K562 (cell line): ENCODE data around the gene MANF. TPM values are rescaled to one million over a fixed set of nuclear protein-coding genes. Genes with fewer than 3 reads are reported as not detected.

Source experiments
- CHD2 ChIP-seq: IDR thresholded peaks from 2 replicates; pipeline ENCODE4 v1.6.1; 2011; ENCODE audit warnings: low read depth, low read length
- CSDE1 ChIP-seq, 2 experiments: fragments of 450-650 bp; IDR thresholded peaks; 2 replicates each; pipeline ENCODE4 v1.6.1; 2016; ENCODE audit warnings: mild to moderate bottlenecking in 1 of 2
- ESRRA ChIP-seq: fragments of 450-650 bp; IDR thresholded peaks from 2 replicates; pipeline ENCODE4 v1.6.1; 2014; ENCODE audit warnings: low read depth, mild to moderate bottlenecking, moderate library complexity, borderline replicate concordance
- FIP1L1 ChIP-seq: fragments of 200-400 bp; formaldehyde crosslinking; IDR thresholded peaks from 2 replicates; pipeline ENCODE4 v1.6.1; 2018; ENCODE audit warnings: mild to moderate bottlenecking, low read depth, low read length; ENCODE audit not compliant: poor library complexity, severe bottlenecking
- FOSL1 ChIP-seq: fragments of 200-800 bp; sonication (Bioruptor generic); conservative IDR thresholded peaks from 2 replicates; pipeline ENCODE4 v1.6.1; 2016; ENCODE audit warnings: missing genetic modification characterization, missing compliant biosample characterization
- FOXA1 ChIP-seq: fragments of 450-650 bp; IDR thresholded peaks from 2 replicates; pipeline ENCODE4 v1.6.1; 2016; ENCODE audit warnings: mild to moderate bottlenecking, borderline replicate concordance
- GABPB1 ChIP-seq: sonication (generic); formaldehyde crosslinking; IDR thresholded peaks from 2 replicates; pipeline ENCODE4 v1.8.0; 2022; ENCODE audit warnings: mild to moderate bottlenecking, missing genetic modification reagents
- MTA1 ChIP-seq: fragments of 450-650 bp; IDR thresholded peaks from 2 replicates; pipeline ENCODE4 v1.6.1; 2017; ENCODE audit warnings: borderline replicate concordance
- NRF1 ChIP-seq, 2 experiments: fragments of 450-650 bp; IDR thresholded peaks in 1 of 2; conservative IDR thresholded peaks in 1 of 2; 2 replicates each; pipeline ENCODE4 v1.6.1; 2014; ENCODE audit warnings: mild to moderate bottlenecking in 2 of 2
- PCBP1 ChIP-seq: fragments of 200-400 bp; formaldehyde crosslinking; IDR thresholded peaks from 2 replicates; pipeline ENCODE4 v1.6.1; 2018; ENCODE audit warnings: mild to moderate bottlenecking, low read depth, low read length; ENCODE audit not compliant: poor library complexity, severe bottlenecking
- POLR2AphosphoS5 ChIP-seq: IDR thresholded peaks from 2 replicates; pipeline ENCODE4 v1.6.1; 2011; ENCODE audit warnings: mild to moderate bottlenecking, low read depth, low read length, moderate library complexity; ENCODE audit not compliant: control insufficient read depth, insufficient read depth
- POLR2G ChIP-seq: fragments of 200-400 bp; formaldehyde crosslinking; IDR thresholded peaks from 2 replicates; pipeline ENCODE4 v1.6.1; 2017; ENCODE audit warnings: low read depth, mild to moderate bottlenecking, antibody characterized with exemption, low read length, moderate library complexity
- RCOR1 ChIP-seq, 2 experiments: IDR thresholded peaks; 2 replicates each; pipeline ENCODE4 v1.6.1; 2012; ENCODE audit warnings: low read depth in 2 of 2, low read length in 2 of 2, borderline replicate concordance in 1 of 2, improper control_type of control experiment in 1 of 2
- SIX5 ChIP-seq, 2 experiments: IDR thresholded peaks; 2 replicates each; pipeline ENCODE4 v1.6.1; 2011; ENCODE audit warnings: low read length in 2 of 2, borderline replicate concordance in 1 of 2, low read depth in 1 of 2, mild to moderate bottlenecking in 1 of 2, moderate library complexity in 1 of 2; ENCODE audit not compliant: insufficient read depth in 1 of 2
- SMAD4 ChIP-seq: fragments of 250-450 bp; sonication (Bioruptor Pico); conservative IDR thresholded peaks from 2 replicates; pipeline ENCODE4 v1.8.0; 2021; ENCODE audit warnings: inconsistent platforms, mild to moderate bottlenecking, moderate library complexity
- SP2 ChIP-seq: IDR thresholded peaks from 2 replicates; pipeline ENCODE4 v1.6.1; 2011; ENCODE audit warnings: mild to moderate bottlenecking, low read depth, low read length, moderate library complexity; ENCODE audit not compliant: poor library complexity, severe bottlenecking; ENCODE audit errors: extremely low read depth
- XRCC5 ChIP-seq: fragments of 200-400 bp; formaldehyde crosslinking; IDR thresholded peaks from 2 replicates; pipeline ENCODE4 v1.6.1; 2017; ENCODE audit warnings: low read depth, mild to moderate bottlenecking, low read length
- ZBTB40 ChIP-seq, 2 experiments: fragments of 450-650 bp in 1 of 2; sonication (generic) in 1 of 2; formaldehyde crosslinking in 1 of 2; IDR thresholded peaks; 2 replicates each; pipeline versions ENCODE4 v1.7.1 to v1.9.0; 2016 to 2022; ENCODE audit warnings: inconsistent platforms in 1 of 2, mild to moderate bottlenecking in 1 of 2, missing genetic modification reagents in 1 of 2
- ZNF316 ChIP-seq: fragments of 450-650 bp; IDR thresholded peaks from 2 replicates; pipeline ENCODE4 v1.6.1; 2016
- polyA plus RNA-seq, 8 experiments: library from polyadenylated mRNA; depleted of rRNA in 4 of 8; stranded (reverse) in 5 of 8; unstranded in 3 of 8; fragments of >200 nt; fragmentation: Nextera tagmentation in 2 of 8; fragmentation: Illumina TruSeq in 1 of 8; extraction: Ambion mirVana in 2 of 8; extraction: Trizol in 1 of 8; gene quantifications; 2 replicates each; pipeline versions ENCODE4 v1.2.1 to v1.2.3, GENCODE V29; 2011 to 2014; ENCODE audit warnings: inconsistent platforms in 1 of 8, missing spikeins in 1 of 8
- total RNA-seq, 7 experiments: library from RNA; depleted of rRNA in 6 of 7; stranded (reverse); fragments of >200 nt in 6 of 7; fragmentation: Illumina TruSeq in 2 of 7; extraction: Trizol in 2 of 7; gene quantifications; 2 replicates each; pipeline versions ENCODE4 v1.2.1 to v1.2.3, GENCODE V29; 2011 to 2021; ENCODE audit warnings: low replicate concordance in 1 of 7

The MANF gene
- total and polyA plus RNA-seq, 9 of the 15 experiments (the other 6 are each of a cell fraction or from before 2014, with no cell fraction given), result 6.5 to 52.7 (median 42.3) TPM

DNA sequence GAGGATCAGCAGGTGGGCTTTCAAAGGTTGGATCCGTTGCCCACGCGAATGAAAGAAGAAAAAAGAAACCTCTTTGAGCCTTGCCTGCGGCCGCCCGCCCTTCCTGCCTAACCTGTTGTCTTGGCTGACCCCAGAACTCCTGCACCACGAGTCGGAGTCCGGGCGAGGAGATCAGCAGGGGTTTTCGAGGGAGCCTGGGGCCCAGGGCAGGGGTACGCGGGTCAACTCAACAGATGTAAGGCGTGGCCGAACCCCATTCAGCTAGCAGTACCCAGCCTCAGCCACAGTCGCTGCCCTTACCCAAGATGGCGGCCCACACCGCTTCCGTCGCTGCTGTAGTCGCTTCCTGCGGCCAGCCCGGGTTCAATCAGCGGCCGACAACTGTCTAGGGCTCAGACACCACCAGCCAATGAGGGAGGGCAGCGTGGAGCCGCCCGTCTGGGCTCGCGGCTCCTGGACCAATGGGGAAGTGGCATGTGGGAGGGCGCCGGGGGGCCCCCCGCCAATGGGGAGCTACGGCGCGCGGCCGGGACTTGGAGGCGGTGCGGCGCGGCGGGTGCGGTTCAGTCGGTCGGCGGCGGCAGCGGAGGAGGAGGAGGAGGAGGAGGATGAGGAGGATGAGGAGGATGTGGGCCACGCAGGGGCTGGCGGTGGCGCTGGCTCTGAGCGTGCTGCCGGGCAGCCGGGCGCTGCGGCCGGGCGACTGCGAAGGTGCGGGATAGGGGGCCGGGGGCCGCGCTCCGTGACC is at the start of gene MANF (continued):
- peak; percentile 97 for TF ChIP-seq POLR2G
- peak in 1 of 2 experiments; percentile 10; a peak in 1 of 4 replicates for TF ChIP-seq RCOR1 (IDR thresholded peaks at IDR 0.05; ENCODE audit: borderline replicate concordance in 1 of 2, low read depth in 2 of 2, low read length in 2 of 2)
- peak; percentile 55 for TF ChIP-seq FIP1L1
- TF ChIP-seq FOSL1 (tag), result no peak
- peak; percentile 74 for TF ChIP-seq ESRRA
- peak; percentile 81 for TF ChIP-seq ZNF316
- TF ChIP-seq POLR2AphosphoS5, result peak; percentile 56
- peak; percentile 78 for TF ChIP-seq SP2
- no peak for TF ChIP-seq CSDE1 (IDR thresholded peaks at IDR 0.05)
- peak; percentile 83 for TF ChIP-seq CHD2
- peak; percentile 92 for TF ChIP-seq ZBTB40 (IDR thresholded peaks at IDR 0.05)
- TF ChIP-seq ZBTB40 (CRISPR knock-in tag; IDR thresholded peaks at IDR 0.05), result no peak
- peak; percentile 58 to 59; a peak in 3 of 4 replicates for TF ChIP-seq NRF1 (conservative IDR thresholded peaks at IDR 0.05 in 1 of 2, IDR thresholded peaks at IDR 0.05 in 1 of 2)
- no peak for TF ChIP-seq XRCC5
- no peak for TF ChIP-seq FOXA1
- TF ChIP-seq MTA1, result peak; percentile 93
- TF ChIP-seq SIX5 (IDR thresholded peaks at IDR 0.05; ENCODE audit: borderline replicate concordance in 1 of 2, insufficient read depth in 1 of 2, low read depth in 1 of 2, low read length in 2 of 2), result peak; percentile 38 to 41; a peak in 3 of 4 replicates
- TF ChIP-seq PCBP1, result peak; percentile 92
- peak; percentile 61 for TF ChIP-seq SMAD4 (CRISPR knock-in tag)
- TF ChIP-seq GABPB1, result peak; percentile 91
